RWPE1 (cell line): ENCODE measurements around the gene SLC29A3.

Source experiments
- CTCF ChIA-PET: fragments of 350-600 bp; sonication (Branson Sonifier 250); formaldehyde crosslinking; extraction: SDS; loops from one replicate; lab custom pipeline; 2021; lab: Yijun Ruan, JAX
- POLR2A ChIA-PET: fragments of 400-600 bp; formaldehyde crosslinking; extraction: SDS; loops from one replicate; lab custom pipeline; 2020; ENCODE audit warnings: antibody characterized with exemption; ENCODE audit not compliant: low non-redundant PET; lab: Yijun Ruan, JAX
- DNase-seq: peaks from one replicate; pipeline ENCODE4 v3.0.0; 2012; ENCODE audit warnings: low spot score
- H3K27ac ChIP-seq: fragments of 450-650 bp; 2 replicates; pipeline ENCODE4 v1.5.1; 2017
- TF ChIP-seq, protein P1 (sequence below): fragments of 450-650 bp; conservative IDR thresholded peaks from 2 replicates; pipeline ENCODE4 v1.5.1; 2017; ENCODE audit warnings: low read depth, mild to moderate bottlenecking

Gene SLC29A3

DNA sequence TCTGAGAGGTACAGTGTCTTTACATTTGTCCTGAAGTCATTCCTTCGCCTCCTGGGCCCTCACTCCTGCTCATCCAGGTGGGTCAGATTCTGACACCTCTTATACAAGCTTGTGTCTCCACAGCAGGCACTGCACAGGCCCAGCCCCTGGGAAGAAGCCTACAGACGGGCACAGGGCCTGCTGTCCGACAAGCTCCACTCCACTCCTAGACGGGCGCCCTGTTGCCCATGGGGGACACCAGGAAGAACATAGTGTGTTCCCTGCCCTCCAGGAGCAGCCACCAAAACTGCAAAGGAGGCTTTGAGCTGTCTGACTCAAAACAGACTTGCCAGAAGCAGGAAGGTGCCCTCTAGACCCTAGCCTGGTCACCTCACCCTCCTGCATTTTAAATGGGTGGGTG lies 45.6 kb upstream of the SLC29A3 start:
- H3K27ac ChIP-seq: peak overlapping the region; percentile 85
- TF ChIP-seq, protein P1, sequence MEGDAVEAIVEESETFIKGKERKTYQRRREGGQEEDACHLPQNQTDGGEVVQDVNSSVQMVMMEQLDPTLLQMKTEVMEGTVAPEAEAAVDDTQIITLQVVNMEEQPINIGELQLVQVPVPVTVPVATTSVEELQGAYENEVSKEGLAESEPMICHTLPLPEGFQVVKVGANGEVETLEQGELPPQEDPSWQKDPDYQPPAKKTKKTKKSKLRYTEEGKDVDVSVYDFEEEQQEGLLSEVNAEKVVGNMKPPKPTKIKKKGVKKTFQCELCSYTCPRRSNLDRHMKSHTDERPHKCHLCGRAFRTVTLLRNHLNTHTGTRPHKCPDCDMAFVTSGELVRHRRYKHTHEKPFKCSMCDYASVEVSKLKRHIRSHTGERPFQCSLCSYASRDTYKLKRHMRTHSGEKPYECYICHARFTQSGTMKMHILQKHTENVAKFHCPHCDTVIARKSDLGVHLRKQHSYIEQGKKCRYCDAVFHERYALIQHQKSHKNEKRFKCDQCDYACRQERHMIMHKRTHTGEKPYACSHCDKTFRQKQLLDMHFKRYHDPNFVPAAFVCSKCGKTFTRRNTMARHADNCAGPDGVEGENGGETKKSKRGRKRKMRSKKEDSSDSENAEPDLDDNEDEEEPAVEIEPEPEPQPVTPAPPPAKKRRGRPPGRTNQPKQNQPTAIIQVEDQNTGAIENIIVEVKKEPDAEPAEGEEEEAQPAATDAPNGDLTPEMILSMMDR: no peak
- ChIA-PET POLR2A (no interaction called here), CTCF (interaction anchor here (1.5 kb wide), 1 partner anchor 11 kb away, joined by 3 read pairs; no protein-coding TSS in a partner anchor)
- DNase-seq: no peak

DNA sequence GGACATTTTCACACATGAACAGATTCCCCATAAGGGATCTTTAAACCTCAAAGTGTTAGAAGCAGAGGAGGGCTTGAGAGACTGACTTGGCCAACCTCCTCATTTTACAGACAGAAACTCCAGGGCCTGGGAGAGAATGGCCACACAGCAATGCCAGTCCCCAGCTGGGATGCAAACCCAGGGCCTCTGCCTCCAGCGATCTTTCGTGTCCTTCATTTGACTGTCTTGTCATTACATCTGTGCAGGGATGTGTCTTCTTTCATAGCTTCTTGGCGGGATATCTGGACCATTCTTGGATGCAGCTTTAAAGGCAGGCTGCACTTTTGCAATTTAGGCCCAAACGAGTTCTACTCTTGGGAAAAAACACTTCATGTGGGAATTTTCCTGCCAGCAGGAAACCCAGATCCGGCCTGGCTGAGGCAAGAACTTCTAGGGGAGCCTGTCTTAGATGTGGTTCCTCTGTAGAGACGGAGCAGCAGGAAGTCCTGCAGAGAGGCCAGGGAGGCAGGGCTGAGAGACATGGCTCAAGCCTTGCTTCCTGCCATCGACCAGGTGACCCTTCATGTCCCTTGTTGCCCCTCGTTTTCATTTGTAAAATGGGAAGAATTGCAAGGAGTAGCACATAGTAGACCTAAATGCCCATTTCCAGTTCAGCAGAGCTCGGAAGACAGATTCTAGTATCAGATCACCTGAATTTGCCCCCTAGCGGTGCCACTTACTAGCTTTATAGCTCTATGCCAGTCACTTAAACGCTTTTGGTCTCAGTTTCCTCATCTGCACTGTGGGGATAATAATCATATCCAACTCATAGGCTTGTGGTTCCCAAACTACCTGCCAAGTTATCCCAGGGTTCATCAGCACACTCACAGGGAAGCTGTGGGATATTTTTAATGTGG lies 43.9 kb upstream of the SLC29A3 start:
- no peak for DNase-seq
- CTCF ChIA-PET: interaction anchor here (1.0 to 1.6 kb wide), 4 partner anchors 10 to 350 kb away, joined by 3 to 4 read pairs (median 4); no protein-coding TSS in a partner anchor
- TF ChIP-seq, protein P1: no peak
- POLR2A ChIA-PET: no interaction called here
- H3K27ac ChIP-seq: peak overlapping the region; percentile 31

GRCh38 chr10:71276873-71277272 lies 42.2 kb upstream of the SLC29A3 start:
- ChIA-PET CTCF (interaction anchor here (0.5 to 0.9 kb wide), 3 partner anchors 13 to 1581 kb away, joined by 3 to 4 read pairs (median 3); no protein-coding TSS in a partner anchor), POLR2A (no interaction called here)
- H3K27ac ChIP-seq: no peak overlapping the region
- TF ChIP-seq, protein P1: no peak
- no peak for DNase-seq

DNA sequence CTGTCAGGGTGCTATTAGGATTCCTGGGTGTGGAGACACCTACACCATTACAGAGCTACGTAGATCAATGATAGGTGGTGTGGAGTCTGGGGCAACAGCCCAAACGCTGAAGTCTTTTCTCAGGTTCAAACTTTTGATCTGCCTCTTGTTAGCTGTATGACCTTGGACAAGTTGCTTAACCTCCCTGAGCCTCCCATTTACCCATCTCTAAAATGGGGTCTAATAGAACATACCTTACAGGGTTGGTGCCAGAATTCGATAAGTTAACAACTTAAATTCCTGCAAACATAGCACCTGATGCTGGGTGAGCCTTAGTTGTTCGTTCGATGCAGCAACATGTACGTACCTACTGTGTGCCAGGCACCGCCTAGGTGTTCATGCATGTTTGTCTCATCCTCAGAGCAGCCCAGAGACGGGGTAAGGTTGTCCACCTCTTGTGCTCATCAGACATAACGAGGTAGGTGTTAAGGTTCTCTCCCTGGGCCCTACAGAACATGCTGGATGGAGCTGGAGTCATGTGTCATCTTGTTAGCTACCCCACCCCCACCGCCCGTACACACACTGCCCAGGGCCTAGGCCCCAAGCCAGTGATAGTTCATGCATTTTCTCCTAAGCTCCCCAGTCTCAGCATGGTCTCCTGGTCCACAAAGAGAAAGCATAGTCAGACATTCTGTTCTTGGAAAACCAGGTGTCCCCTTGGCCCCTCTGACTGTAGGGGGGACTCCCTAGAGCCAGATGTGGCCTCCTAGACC lies 41.0 kb upstream of the SLC29A3 start:
- DNase-seq: no peak
- ChIA-PET CTCF (interaction anchor here (0.8 to 2.1 kb wide), 3 partner anchors 8 to 124 kb away, joined by 3 to 9 read pairs (median 5); no protein-coding TSS in a partner anchor), POLR2A (no interaction called here)
- TF ChIP-seq, protein P1: no peak
- 0 out of 2 replicates have a peak overlapping the region, but pooled peaks have one; percentile 3 for H3K27ac ChIP-seq

GRCh38 chr10:71278691-71279588 lies 40.1 kb upstream of the SLC29A3 start:
- 0 out of 2 replicates have a peak overlapping the region, but pooled peaks have one; percentile 3 for H3K27ac ChIP-seq
- POLR2A ChIA-PET: no interaction called here
- TF ChIP-seq, protein P1: no peak
- CTCF ChIA-PET: interaction anchor here (0.6 to 2.1 kb wide), 3 partner anchors 9 to 1018 kb away, joined by 3 to 9 read pairs (median 6); no protein-coding TSS in a partner anchor
- no peak for DNase-seq
